OCI-LY3 (cell line): ENCODE measurements around the gene DHX29.

Experiments used
- EZH2phosphoT487 ChIP-seq: fragments of 200-600 bp; shearing (Covaris generic); IDR thresholded peaks from 2 replicates; pipeline ENCODE4 v1.6.1; 2018; ENCODE audit warnings: antibody characterized with exemption, mixed run types, low read depth
- TF ChIP-seq, protein P1 (sequence below): fragments of 200-600, 300-600 bp; sonication (generic); IDR thresholded peaks from 2 replicates; pipeline ENCODE4 v1.5.1; 2014; ENCODE audit warnings: antibody characterized with exemption, low read length, low read depth

DNA sequence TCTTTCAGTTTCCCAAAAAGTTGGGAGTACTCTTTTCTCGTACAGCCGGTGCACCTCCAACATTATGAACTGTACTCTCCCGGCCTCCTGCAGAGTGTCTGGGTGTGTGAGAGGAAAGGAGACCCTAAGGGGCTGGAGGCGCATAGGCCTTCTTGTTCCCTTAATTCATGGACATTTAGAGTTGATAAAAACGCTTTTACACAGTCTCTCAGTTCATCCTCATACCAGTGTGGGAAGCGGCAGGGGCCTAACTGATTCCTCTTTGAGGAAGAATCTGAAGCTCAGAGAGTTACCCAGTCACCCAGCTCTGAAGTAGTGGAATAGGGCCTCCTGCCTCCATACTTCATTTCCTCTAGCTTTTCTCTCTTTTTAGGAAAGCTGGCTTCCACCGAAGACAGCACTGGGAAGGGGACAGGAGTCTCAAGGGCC, 83.7 kb downstream of the DHX29 start:
- no peak for TF ChIP-seq EZH2phosphoT487
- TF ChIP-seq, protein P1, sequence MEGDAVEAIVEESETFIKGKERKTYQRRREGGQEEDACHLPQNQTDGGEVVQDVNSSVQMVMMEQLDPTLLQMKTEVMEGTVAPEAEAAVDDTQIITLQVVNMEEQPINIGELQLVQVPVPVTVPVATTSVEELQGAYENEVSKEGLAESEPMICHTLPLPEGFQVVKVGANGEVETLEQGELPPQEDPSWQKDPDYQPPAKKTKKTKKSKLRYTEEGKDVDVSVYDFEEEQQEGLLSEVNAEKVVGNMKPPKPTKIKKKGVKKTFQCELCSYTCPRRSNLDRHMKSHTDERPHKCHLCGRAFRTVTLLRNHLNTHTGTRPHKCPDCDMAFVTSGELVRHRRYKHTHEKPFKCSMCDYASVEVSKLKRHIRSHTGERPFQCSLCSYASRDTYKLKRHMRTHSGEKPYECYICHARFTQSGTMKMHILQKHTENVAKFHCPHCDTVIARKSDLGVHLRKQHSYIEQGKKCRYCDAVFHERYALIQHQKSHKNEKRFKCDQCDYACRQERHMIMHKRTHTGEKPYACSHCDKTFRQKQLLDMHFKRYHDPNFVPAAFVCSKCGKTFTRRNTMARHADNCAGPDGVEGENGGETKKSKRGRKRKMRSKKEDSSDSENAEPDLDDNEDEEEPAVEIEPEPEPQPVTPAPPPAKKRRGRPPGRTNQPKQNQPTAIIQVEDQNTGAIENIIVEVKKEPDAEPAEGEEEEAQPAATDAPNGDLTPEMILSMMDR: no peak
